Measurements from ENCODE around the gene YJEFN3. TPM values are rescaled to one million over a fixed set of nuclear protein-coding genes. Genes with fewer than 3 reads are reported as not detected.

Gene YJEFN3
- total RNA-seq, 2 donors from 2014 or later: 8.1 to 19.3 TPM

DNA sequence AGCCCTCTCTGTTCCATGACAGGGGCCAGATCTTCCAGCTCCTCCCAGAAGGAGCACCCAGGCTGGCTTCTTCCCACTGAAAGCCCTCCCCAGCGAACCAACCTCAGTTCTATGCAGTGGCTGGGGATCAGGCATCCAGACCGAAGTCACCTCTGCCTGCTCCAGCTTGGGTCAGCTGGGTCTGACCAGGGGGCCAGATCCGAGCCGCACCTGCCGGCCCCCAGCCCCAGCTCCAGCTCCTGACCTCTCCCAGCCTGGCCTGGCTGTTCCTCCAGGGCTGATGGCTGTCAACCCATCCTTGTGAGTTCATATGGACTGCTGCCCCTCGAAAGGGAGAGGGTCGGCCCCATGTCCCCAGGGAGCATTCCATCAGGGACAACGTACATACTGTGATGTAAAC, 21.4 kb upstream of the YJEFN3 start:
- no peaks in the 10 kb centered on the region for H3K4me1 ChIP-seq (replicated peaks)
- WGBS: 88% methylated on average over 8 of the region's 8 CpGs
- no peaks in the 10 kb centered on the region for H3K9me3 ChIP-seq
- TF ChIP-seq POLR2A (IDR thresholded peaks at IDR 0.05) (no peak), POLR2AphosphoS5 (IDR thresholded peaks at IDR 0.05) (no peak)
- TF ChIP-seq, protein P1, sequence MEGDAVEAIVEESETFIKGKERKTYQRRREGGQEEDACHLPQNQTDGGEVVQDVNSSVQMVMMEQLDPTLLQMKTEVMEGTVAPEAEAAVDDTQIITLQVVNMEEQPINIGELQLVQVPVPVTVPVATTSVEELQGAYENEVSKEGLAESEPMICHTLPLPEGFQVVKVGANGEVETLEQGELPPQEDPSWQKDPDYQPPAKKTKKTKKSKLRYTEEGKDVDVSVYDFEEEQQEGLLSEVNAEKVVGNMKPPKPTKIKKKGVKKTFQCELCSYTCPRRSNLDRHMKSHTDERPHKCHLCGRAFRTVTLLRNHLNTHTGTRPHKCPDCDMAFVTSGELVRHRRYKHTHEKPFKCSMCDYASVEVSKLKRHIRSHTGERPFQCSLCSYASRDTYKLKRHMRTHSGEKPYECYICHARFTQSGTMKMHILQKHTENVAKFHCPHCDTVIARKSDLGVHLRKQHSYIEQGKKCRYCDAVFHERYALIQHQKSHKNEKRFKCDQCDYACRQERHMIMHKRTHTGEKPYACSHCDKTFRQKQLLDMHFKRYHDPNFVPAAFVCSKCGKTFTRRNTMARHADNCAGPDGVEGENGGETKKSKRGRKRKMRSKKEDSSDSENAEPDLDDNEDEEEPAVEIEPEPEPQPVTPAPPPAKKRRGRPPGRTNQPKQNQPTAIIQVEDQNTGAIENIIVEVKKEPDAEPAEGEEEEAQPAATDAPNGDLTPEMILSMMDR (IDR thresholded peaks at IDR 0.05): no peak
- peaks cover 0 to 6% of the 10 kb centered on the region in 2 donors for H3K36me3 ChIP-seq
- no peaks in the 10 kb centered on the region for H3K27me3 ChIP-seq (replicated peaks; ENCODE audit: insufficient read depth)
- intact Hi-C loops (cut with DNase I): no loop called here
- H3K4me3 ChIP-seq: no peak overlapping the region
- no peak for DNase-seq (ENCODE audit: low spot score)
- H3K27ac ChIP-seq: no peak overlapping the region

DNA sequence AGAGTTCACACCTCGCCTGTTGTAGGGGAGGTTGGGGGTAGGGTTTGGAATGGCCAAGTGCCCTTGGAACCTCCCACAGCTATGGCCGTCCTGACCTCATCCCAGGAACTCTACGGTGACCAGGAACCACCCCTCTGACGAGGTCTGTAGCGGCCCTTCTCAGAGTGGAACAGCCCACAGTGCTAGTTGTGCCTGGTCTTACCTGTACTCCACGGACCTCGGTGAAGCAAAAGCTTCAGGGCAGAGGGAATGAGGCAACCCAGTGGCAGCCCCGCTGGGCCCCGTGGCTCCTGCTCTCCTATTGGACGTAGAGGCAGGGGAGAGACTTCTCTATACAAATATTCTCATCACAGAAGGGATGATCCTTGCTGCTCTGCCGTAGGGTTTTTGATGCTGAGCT, 20.5 kb upstream of the YJEFN3 start:
- Histone ChIP-seq H3K27ac (no peak overlapping the region), H3K9me3 (no peaks in the 10 kb centered on the region), H3K4me1 (replicated peaks) (no peaks in the 10 kb centered on the region), H3K4me3 (no peak overlapping the region), H3K27me3 (replicated peaks; ENCODE audit: insufficient read depth) (no peaks in the 10 kb centered on the region), H3K36me3 (peaks cover 0 to 6% of the 10 kb centered on the region in 2 donors)
- TF ChIP-seq POLR2A (IDR thresholded peaks at IDR 0.05): no peak
- no peak for TF ChIP-seq POLR2AphosphoS5 (IDR thresholded peaks at IDR 0.05)
- TF ChIP-seq, protein P1 (IDR thresholded peaks at IDR 0.05): no peak
- intact Hi-C loops (cut with DNase I): no loop called here
- 68% methylated on average over 11 of the region's 11 CpGs for WGBS
- DNase-seq (ENCODE audit: low spot score): no peak

DNA sequence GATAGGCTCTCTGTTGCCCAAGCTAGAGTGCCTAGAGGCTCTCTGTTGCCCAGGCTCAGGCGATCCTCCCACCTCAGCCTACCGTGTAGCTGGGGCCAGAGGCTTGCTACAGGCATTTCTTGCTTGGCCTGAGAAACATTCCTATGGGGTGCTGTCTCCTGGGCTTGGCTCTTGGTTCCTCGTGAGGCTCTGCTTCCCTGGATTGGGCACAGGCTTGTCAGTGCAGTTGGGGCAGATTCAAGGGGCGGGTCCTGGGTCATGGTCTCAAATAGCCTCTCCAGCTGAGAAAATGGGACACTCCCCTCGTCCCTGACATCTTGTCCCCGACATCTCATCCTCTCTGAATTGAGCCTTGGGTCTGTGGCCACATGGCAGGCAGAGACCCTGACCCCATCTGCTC, 18.3 kb upstream of the YJEFN3 start:
- WGBS: 16% methylated on average over 6 of the region's 6 CpGs
- Histone ChIP-seq H3K36me3 (peaks cover 0 to 2% of the 10 kb centered on the region in 2 donors), H3K9me3 (no peaks in the 10 kb centered on the region), H3K27me3 (replicated peaks; ENCODE audit: insufficient read depth) (no peaks in the 10 kb centered on the region), H3K4me3 (no peak overlapping the region), H3K4me1 (replicated peaks) (no peaks in the 10 kb centered on the region), H3K27ac (no peak overlapping the region)
- no peak for DNase-seq (ENCODE audit: low spot score)
- intact Hi-C loops (cut with DNase I): no loop called here
- TF ChIP-seq, protein P1 (IDR thresholded peaks at IDR 0.05): no peak
- TF ChIP-seq POLR2AphosphoS5 (IDR thresholded peaks at IDR 0.05) (no peak), POLR2A (IDR thresholded peaks at IDR 0.05) (no peak)

DNA sequence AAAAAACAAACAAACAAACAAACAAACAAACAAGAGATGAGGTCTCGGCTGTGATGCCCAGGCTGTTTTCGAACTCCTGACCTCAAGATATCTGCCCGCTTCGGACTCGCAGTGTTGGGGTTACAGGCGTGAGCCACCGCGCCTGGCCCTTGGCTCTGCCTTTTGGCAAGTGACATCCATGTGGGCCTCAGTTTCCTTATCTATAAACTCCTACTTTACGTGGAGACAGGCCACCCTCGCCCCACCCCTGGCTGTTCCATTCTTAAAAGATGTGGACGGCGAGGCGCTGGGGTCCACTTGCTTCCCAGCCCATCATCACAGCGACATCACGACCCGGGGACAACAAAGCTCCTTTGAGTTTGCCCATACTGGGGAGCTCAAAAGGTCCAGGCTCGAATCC, 15.0 kb upstream of the YJEFN3 start:
- no peaks in the 10 kb centered on the region for H3K27me3 ChIP-seq (replicated peaks; ENCODE audit: insufficient read depth)
- WGBS: 85% methylated on average over 17 of the region's 17 CpGs
- peak overlapping the region in 1 of 2 donors; percentile 7 for H3K4me3 ChIP-seq
- no peaks in the 10 kb centered on the region for H3K36me3 ChIP-seq
- TF ChIP-seq, protein P1 (IDR thresholded peaks at IDR 0.05): no peak
- TF ChIP-seq POLR2AphosphoS5 (IDR thresholded peaks at IDR 0.05) (no peak), POLR2A (IDR thresholded peaks at IDR 0.05) (no peak)
- H3K27ac ChIP-seq: no peak overlapping the region
- DNase-seq (ENCODE audit: low spot score): no peak
- no peaks in the 10 kb centered on the region for H3K4me1 ChIP-seq (replicated peaks)
- intact Hi-C loops (cut with DNase I): no loop called here
- H3K9me3 ChIP-seq: no peaks in the 10 kb centered on the region

DNA sequence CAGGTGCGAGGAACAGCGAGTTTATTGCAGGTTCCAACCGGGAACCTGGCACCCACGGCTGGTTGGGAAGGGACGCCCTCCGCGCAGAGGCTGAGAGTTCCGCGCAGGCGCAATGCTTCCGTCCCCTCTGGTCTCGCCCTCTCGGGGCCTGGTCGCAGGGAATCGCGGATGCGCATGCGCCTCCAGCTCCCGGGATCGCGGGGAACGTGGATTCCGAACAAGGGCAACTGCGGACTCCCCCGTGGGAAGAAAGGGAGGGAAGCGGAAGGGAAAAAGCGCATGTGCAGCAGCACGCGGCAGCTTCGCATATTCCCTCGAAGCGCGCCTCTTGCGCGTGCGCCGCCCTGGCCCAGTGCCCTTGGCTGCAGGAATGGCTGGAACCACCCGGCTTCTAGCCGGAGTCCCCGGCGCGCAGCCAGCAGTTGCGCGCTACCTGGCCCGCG, 14.5 kb upstream of the YJEFN3 start:
- Histone ChIP-seq H3K9me3 (no peaks in the 10 kb centered on the region), H3K4me1 (replicated peaks) (no peaks in the 10 kb centered on the region), H3K27ac (no peak overlapping the region), H3K4me3 (peak overlapping the region in 1 of 2 donors; percentile 7), H3K27me3 (replicated peaks; ENCODE audit: insufficient read depth) (no peaks in the 10 kb centered on the region), H3K36me3 (no peaks in the 10 kb centered on the region)
- TF ChIP-seq POLR2AphosphoS5 (IDR thresholded peaks at IDR 0.05) (peak; percentile 54), POLR2A (IDR thresholded peaks at IDR 0.05) (no peak)
- TF ChIP-seq, protein P1 (IDR thresholded peaks at IDR 0.05): no peak
- no peak for DNase-seq (ENCODE audit: low spot score)
- WGBS: 21% methylated on average over 46 of the region's 46 CpGs
- intact Hi-C loops (cut with DNase I): no loop called here

Measured in prostate gland (tissue), 2 donors.